ENCODE data around the gene MRPL52. TPM values are rescaled to one million over a fixed set of nuclear protein-coding genes. Genes with fewer than 3 reads are reported as not detected.
A peak's percentile ranks its signal among the peaks of the same experiment; 100 is the strongest.

MRPL52 gene
- total and polyA plus RNA-seq, 2 of the 13 experiments (the other 11 are each of a cell fraction or from before 2014, with no cell fraction given): 118 to 329 TPM

- TF ChIP-seq, protein P1, sequence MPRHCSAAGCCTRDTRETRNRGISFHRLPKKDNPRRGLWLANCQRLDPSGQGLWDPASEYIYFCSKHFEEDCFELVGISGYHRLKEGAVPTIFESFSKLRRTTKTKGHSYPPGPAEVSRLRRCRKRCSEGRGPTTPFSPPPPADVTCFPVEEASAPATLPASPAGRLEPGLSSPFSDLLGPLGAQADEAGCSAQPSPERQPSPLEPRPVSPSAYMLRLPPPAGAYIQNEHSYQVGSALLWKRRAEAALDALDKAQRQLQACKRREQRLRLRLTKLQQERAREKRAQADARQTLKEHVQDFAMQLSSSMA (CRISPR knock-in tag; IDR thresholded peaks at IDR 0.05): no peak
- peak; percentile 100 for TF ChIP-seq TEAD3 (CRISPR knock-in tag; optimal IDR thresholded peaks at IDR 0.05; ENCODE audit: borderline replicate concordance)
- TF ChIP-seq FOXM1 (CRISPR knock-in tag; IDR thresholded peaks at IDR 0.05): no peak
- no peak for TF ChIP-seq E2F5 (CRISPR knock-in tag; conservative IDR thresholded peaks at IDR 0.05)
- no peak for TF ChIP-seq RARG (CRISPR knock-in tag; IDR thresholded peaks at IDR 0.05; ENCODE audit: low read depth)
- no peak for TF ChIP-seq ZKSCAN1 (IDR thresholded peaks at IDR 0.05; ENCODE audit: low read length)
- no peak for TF ChIP-seq NRL (CRISPR knock-in tag; IDR thresholded peaks at IDR 0.05; ENCODE audit: borderline replicate concordance)
- TF ChIP-seq KDM3A (CRISPR knock-in tag; IDR thresholded peaks at IDR 0.05; ENCODE audit: low read depth): no peak
- TF ChIP-seq ZNF12 (CRISPR knock-in tag; IDR thresholded peaks at IDR 0.05): no peak
- TF ChIP-seq, protein P2, sequence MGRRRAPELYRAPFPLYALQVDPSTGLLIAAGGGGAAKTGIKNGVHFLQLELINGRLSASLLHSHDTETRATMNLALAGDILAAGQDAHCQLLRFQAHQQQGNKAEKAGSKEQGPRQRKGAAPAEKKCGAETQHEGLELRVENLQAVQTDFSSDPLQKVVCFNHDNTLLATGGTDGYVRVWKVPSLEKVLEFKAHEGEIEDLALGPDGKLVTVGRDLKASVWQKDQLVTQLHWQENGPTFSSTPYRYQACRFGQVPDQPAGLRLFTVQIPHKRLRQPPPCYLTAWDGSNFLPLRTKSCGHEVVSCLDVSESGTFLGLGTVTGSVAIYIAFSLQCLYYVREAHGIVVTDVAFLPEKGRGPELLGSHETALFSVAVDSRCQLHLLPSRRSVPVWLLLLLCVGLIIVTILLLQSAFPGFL (CRISPR knock-in tag; IDR thresholded peaks at IDR 0.05): no peak
- TF ChIP-seq GABPA (IDR thresholded peaks at IDR 0.05; ENCODE audit: low read depth, low read length): no peak
- no peak for TF ChIP-seq GABPA (CRISPR knock-in tag; IDR thresholded peaks at IDR 0.05; ENCODE audit: low read depth)
- TF ChIP-seq RORA (CRISPR knock-in tag; IDR thresholded peaks at IDR 0.05): peak; percentile 69; the same call in 1 of the 2 replicates
- TF ChIP-seq JARID2 (CRISPR knock-in tag; IDR thresholded peaks at IDR 0.05; ENCODE audit: insufficient replicate concordance): no peak
- TF ChIP-seq ZNF530 (CRISPR knock-in tag; IDR thresholded peaks at IDR 0.05; ENCODE audit: low read depth): no peak
- no peak for TF ChIP-seq ZBTB4 (CRISPR knock-in tag; IDR thresholded peaks at IDR 0.05; ENCODE audit: borderline replicate concordance)
- no peak for TF ChIP-seq SRY (CRISPR knock-in tag; IDR thresholded peaks at IDR 0.05)
- no peak for TF ChIP-seq MIER3 (CRISPR knock-in tag; IDR thresholded peaks at IDR 0.05; ENCODE audit: borderline replicate concordance)
- TF ChIP-seq ZNF24 (IDR thresholded peaks at IDR 0.05): no peak
- no peak for TF ChIP-seq RAD21 (CRISPR knock-in tag; IDR thresholded peaks at IDR 0.05)
- TF ChIP-seq ZSCAN12 (CRISPR knock-in tag; IDR thresholded peaks at IDR 0.05): no peak
These were observed 22.1 kb upstream of the MRPL52 start (continued) for GRCh38 chr14:22807432-22808087.

All from HepG2 (cell line).